HG02884 (cell line): ENCODE measurements around the gene PICK1.
"Not testable (repeated sequence)": the region's sequence is repeated elsewhere in the genome, so short reads cannot be mapped to it uniquely, and the experiment has no call there.

Source experiments
- ATAC-seq: cut with Tn5 transposase; IDR thresholded peaks from one replicate; pipeline ENCODE4 v1.9.1; 2021; ENCODE audit warnings: mild to moderate bottlenecking, moderate library complexity; ENCODE audit not compliant: unreplicated experiment

Gene PICK1

DNA sequence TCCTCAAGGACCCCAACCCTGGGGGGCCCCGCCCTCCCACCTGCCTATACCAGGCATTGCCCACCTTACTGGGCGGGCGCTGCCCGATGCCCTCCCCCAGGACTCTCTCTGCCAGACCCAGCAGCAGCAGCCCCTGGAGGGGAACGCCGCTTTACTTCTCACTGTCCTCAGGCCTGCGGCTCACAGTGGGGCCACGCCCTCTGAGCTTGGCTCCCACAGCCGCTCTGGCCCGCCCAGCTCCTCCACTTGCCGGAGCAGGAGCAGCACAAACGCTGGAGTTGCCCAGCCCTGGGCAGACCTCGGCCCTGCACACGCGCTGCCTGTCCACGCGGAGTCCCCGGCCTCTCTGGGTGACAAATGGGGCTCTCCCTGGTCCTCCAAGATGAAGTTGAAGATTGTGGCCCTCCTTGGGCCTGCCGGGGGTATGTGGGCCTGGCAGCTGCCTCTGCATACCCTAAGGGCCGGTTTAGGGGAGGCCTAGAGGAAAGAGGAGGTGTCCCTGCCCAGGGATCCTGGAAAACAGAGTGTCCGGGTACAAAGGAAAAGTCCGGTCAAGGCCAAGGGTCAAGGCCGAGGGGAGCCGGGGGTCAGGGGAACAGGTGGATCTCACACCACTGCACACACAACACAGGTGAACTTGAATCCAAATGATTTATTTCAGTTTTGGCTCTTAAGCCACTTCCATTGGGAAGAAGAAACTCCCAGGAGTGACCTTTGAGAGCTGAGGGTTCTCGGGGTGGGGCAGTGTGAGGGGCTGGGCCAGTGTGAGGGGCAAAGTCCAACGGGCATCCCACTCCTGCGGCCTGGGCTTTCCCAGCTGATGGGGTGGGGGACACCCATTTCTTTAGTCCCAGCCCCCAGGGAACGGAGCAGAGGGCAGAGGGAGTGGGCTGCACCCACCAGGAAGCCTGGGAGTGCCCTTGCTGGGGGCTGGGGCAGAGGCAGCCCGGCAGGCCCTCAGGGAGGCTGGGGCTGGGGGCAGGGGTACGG, 54.0 kb downstream of the PICK1 start:
- ATAC-seq, result no peak

DNA sequence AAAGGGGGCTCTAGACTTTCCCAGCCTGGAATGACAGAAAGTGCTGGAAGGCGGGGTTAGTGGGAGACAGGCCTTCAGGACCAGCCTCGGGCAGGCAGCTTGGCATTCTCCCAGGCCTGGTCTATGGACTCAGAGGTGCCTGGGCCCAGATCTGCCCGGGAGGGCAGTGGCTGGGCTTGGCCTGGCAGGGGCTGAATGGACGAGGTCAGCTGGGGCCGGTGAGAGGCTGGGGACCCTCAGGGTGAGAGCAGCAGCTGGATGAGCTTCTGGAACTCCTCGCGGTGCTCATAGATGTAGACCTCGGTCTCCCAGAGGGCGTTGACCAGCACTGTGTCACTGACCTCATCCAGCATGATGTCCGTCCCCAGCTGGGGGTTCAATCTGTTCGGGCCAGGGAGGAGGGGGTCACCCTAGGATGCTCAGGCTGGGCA, 54.7 kb downstream of the PICK1 start:
- ATAC-seq, result no peak

DNA sequence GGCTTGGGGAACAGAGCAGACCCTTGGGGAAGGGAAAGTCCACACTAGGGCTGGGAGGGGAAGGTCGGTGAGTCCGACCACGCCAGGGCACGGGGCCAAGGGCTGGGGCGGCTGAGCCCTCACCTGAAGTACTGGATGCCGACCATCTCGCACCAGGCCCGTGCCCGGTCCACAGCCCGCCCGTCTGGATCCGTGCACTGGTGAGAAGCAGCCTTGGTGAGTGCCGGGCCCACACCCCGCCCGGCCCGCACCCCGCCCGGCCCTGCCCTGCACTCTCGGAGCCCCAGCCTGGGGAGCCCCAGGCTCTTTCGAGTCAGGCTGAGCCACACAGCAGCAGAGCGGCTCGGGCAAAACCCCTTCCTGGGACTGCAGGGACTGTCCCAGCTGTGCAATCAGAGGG, 55.2 kb downstream of the PICK1 start:
- ATAC-seq, result no peak

DNA sequence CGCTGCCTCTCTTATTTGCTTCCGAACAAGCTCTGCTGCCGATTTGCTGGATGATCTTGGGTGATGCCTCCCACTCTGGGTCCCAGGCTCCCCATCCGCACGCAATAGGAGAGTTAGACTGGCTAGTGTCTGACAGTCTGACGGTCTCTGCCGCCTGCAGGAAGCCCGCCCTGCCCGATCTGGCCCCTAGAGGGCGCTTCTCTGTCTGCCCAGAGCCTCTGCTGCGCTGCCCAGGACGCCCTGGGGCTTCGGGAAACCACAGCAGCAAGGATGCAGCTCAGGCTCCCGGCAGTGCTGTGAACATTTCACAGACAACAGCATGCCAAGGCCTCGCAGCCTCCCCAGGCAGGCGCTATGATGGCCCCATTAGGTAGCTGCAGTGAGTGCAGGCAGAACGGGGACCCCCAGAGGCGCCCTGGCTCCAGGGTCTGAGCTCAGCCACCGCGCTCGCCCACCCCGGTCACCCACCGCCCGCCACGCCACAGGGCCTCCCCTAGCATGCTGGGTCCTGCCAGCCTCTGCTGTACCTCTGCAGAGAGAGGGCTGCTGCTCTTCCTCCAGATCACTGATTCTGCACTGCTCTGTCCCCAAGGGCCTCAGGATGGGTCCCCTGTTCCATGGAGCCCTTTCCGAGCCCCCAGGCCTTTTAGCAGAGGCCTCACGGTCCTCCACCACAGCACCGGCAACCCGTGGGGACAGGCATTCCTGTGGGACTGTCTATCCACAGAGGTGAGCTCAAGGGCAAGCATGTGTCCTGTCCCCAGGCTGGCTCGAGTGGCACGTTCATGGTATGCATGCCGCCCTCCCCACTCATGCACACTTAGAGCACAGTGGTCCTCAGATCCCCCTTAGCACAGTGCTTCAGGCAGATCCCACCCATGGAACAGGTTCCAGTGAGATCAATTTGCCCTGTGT, 57.5 kb downstream of the PICK1 start:
- no peak for ATAC-seq

DNA sequence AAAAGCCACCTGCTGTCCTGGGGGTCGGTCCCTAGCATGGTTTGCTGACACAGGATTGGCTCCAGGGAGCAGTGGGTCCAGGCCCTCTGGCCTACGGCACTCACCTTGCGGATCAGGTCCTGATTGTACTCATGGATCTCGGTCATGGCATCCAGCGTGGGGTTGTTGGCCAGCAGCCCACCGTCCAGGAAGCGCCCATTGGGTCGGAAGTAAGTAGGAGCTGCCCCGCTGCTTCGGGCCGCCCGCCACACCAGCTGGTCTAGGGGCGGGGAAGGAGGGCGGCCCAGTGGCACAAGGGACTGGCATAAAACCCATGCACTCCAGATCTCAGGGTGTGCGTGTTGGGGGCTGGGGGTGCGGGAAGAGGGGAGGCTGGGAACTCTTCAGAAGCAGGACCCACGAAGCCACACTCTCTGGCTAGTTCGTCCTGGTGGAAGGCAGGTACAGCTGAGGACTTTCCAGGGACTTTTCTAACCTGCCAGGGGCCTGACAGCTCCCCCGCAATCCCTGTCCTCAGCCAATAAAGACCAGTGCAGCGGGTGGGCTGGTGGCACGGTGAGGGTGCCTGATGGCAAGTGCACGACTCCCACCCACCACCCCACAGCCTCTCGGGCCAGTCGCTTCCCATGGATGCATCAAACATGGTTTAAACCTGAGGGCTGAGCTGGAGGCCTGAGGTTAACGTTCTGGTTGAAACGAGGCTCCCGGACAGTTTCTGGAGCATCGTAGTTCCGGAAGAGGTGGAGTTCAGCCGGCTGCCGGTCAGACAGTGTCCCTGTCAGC, 58.4 kb downstream of the PICK1 start:
- ATAC-seq, result no peak

DNA sequence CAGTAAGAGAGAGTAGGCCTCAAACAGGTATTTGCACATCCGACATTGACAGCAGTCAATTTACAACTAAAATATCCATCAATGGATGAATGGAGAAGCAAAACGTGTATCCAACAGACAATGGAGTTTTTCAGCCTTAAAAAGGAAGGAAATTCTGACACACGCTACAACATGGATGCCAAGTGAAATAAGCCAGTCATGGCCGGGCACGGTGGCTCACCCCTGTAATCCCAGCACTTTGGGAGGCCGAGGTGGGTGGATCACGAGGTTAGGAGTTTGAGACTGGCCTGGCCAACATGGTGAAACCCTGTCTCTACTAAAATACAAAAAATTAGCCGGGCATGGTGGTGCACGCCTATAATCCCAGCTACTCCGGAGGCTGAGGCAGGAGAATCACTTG, 60.4 kb downstream of the PICK1 start:
- ATAC-seq, result not testable (repeated sequence)

DNA sequence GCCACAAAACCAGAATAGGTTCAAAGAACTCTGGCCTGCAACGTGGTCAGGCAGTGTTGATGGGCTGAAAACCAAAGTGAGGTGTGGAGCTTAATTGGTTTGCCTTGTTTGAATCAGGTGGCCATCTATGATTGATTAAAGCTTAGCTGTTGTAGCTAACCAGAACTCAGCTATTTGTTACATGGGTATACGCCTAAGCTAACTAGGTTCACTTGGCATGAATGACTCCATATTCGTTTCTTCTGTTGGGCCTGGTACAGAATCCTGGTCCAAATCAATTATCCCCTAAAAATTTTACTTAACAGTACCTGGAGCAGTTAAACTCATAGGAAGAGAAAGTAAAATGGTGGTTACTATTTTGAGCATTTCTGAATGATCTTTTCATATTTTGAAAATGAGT, 61.0 kb downstream of the PICK1 start:
- ATAC-seq, result no peak

DNA sequence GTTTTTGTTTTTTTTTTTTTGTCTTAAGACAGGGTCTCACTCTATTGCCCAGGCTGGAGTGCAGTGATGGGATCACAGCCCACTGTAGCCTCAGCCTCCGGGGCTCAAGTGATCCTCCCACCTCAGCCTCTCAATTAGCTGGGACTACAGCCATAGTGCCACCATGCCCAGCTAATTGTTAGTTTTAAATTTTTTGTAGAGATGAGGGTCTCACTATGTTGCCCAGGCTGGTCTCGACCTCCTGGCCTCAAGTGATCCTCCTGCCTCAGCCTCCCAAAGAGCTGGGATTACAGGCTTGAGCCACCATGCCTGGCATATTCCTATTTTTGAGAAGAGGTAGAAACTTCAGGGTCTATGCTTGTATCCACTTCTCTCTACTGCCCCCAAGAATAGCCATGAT, 61.5 kb downstream of the PICK1 start:
- not testable (repeated sequence) for ATAC-seq

DNA sequence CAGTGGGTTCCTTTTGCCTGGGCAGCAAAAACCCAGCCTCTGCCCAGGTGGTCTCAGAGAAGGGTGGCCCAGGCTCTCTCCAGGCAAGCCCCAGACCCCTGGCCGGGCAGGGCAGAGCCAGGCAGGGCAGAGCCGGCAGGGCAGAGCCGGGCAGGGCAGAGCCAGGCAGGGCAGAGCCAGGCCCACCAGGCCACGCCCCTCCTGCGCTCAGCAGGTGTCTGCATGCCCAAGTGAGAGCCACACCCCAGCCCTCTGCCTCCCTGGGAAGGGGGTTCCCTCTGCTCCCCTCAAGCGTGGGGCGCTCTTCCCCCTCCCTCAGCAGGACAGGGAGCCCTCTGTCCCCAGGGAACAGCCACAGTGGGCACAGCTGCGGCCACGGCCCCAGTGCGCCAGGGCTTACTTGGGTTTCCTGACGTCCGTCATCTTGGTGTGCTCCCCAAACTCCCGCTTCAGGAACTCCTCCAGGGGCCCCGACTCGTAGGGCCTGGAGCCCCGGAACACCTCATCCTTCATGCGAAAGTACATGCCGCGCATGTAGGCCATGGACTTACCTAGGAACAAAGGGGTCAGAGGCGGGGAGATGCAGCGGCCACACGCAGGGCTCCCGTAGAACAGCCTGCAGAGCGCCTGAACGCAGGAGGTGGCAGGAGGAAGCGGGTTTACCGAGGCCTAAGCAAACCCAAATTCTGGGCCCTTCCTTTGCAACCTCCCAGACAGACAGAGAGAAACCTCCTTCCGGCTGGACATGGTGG, 63.3 kb downstream of the PICK1 start:
- no peak for ATAC-seq

DNA sequence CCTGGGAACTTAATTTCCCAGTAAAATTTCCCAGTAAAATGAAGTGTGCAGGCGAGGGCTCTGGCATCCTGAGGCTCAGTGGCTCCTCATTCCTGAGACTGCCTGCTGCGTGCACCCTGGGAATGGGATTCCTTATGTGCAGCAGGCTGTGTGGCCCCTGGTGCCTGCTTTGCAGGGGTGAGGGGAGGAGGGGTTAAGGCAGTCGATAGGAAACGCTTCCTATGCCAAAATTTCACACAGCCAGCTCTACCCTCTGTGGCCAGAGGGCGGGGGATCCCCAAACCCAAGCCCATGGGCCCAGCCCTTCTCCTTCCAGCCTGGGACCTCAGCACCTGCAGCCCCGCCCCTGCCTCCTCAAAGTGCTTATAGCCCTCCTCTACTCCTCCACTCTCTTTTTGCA, 65.4 kb downstream of the PICK1 start:
- no peak for ATAC-seq

DNA sequence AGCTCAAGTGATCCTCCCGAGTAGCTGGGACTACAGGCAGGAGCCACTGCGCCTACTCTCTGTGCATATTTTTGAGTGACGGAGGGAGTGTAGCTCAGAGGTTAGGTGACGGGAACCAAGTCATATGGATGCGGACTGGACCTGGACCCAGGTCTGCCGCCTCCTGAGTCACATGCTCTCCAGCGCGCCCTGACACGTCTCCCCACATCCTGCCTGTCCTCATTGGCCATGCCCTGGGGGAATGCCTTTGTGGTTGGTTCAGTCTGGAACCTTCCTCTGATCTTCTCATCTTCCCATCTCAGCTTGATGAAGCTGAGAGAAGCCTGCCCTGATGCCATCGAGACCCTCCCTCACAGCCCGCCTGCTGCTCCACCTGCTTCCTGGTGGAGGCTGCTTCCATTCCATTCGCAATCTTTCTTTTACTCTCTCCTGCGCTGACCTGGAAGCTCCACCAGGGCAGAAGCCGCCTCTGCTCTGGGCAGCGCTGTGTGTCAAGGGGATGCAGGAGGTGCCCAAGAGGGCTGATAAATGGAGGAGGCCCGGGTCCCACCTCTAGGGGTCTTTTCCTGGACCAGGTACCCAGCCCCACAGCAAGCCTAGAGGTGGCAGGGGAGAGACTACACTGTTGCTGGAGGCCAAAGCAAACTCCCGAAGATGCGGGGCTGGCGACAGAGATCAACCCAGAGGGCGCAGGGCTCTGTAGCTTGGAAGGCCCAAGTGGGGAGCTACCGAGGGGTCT, 67.2 kb downstream of the PICK1 start:
- no peak for ATAC-seq

DNA sequence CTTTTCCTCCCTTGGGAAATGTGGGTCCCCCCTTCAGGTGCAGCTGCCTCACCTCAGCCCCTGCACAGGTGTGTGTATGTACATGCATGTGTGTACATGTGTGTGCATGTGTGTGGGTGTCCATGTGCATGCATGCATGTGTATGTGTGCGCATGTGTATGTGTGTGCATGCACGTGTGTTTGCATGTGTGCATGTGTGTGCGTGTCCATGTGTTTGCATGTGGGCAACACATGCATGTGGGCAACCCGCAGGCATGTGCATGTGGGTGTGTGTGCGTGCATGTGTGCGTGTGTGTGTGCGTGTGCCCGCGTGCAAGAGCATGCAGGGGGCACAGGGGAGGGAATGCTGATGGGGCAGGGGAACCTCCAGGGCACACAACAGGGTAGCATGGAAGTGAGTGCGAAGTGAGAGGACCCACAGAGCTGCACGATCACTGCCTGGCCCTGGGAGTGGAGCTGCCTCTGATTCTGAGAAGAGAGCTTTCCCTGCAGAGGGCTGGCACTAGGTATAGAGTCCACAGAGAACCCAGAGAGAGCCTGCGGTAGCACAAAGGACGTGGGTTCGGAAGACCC, 67.9 kb downstream of the PICK1 start:
- no peak for ATAC-seq
